ENCODE measurements around the gene DTL.

DTL gene

DNA sequence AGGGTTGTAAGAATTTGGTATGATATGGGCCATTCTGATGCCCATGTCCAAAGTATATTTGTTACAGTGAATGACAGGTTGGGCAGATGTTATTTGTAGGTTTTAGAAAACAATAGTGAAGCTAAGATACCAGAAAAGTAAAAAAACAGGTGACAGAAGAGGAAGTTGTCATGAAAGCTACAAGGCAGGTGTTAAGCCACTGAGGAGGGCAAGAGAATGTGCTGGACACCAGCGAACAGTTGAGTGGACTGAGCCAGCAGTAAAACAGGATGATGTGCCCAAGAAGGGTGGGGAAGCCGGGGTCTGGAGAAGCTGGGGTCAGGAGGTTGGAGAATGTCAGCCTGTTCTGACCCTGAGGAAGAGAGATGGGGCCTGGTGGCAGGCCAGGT, 83.3 kb downstream of the DTL start:
- H3K27ac Mint-ChIP-seq = peak overlapping the region; percentile 1
- H3K4me1 Mint-ChIP-seq (ENCODE audit: low read depth) = peaks cover 9% of the 10 kb centered on the region
- no peaks in the 10 kb centered on the region for H3K27me3 Mint-ChIP-seq
- H3K9me3 Mint-ChIP-seq = no peaks in the 10 kb centered on the region
- peaks cover 6% of the 10 kb centered on the region for H3K36me3 Mint-ChIP-seq (ENCODE audit: low read depth)
- no peak overlapping the region for H3K4me3 Mint-ChIP-seq
- no peak for DNase-seq

DNA sequence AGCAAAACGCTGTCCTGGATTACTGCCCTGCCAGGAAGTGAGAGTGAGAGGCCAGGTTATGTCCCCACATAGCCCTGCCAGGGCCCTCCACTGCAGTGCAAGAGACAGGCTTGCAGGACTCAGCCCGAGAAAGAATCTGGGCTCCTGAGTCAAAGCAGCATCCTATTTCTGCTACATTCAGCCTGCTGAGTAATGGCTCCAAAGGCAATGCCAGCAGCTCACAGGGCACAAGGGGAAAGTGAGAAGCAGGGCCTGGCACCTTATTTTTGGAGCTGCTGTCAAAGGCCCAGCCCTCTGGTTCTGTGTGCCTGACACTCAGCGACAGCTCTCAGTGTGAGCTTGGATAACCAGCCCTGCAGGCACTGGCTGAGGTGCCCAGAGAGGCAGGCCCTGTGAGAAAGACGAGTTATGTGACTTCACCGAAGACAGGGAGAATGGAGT, 83.9 kb downstream of the DTL start:
- DNase-seq = no peak
- no peak overlapping the region for H3K4me3 Mint-ChIP-seq
- no peak overlapping the region for H3K27ac Mint-ChIP-seq
- H3K9me3 Mint-ChIP-seq = no peaks in the 10 kb centered on the region
- peaks cover 9% of the 10 kb centered on the region for H3K4me1 Mint-ChIP-seq (ENCODE audit: low read depth)
- H3K36me3 Mint-ChIP-seq (ENCODE audit: low read depth) = peaks cover 6% of the 10 kb centered on the region
- no peaks in the 10 kb centered on the region for H3K27me3 Mint-ChIP-seq

DNA sequence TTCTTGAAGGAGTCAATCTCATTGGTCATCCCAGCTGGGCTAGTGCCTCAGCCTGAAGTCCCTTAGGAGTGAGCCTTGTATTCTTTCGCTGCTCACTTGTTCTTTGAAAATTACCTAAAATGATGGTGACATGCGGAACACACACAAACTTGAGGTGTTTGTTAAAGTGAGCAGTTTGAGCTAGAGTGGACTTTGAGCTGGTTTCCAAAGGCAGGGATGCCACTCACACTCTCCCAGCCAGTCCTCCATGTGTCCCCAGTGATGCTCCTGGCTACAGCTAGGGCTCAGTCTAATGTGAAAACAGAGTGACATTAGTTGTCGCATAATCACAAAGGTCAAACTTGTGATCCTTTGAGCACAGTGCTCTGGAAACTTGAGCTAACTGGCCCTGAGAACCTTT, 84.3 kb downstream of the DTL start:
- H3K36me3 Mint-ChIP-seq (ENCODE audit: low read depth) = peaks cover 4% of the 10 kb centered on the region
- no peaks in the 10 kb centered on the region for H3K27me3 Mint-ChIP-seq
- no peak overlapping the region for H3K27ac Mint-ChIP-seq
- peaks cover 12% of the 10 kb centered on the region for H3K4me1 Mint-ChIP-seq (ENCODE audit: low read depth)
- no peak overlapping the region for H3K4me3 Mint-ChIP-seq
- DNase-seq = no peak
- no peaks in the 10 kb centered on the region for H3K9me3 Mint-ChIP-seq

- Mint-ChIP-seq H3K36me3 (ENCODE audit: low read depth) (peaks cover 4% of the 10 kb centered on the region), H3K4me3 (no peak overlapping the region), H3K27ac (peak overlapping the region; percentile 9), H3K27me3 (no peaks in the 10 kb centered on the region), H3K9me3 (no peaks in the 10 kb centered on the region), H3K4me1 (ENCODE audit: low read depth) (peaks cover 16% of the 10 kb centered on the region)
- DNase-seq = no peak
Observed at GRCh38 chr1:212121779-212122178, 86.2 kb downstream of the DTL start.

DNA sequence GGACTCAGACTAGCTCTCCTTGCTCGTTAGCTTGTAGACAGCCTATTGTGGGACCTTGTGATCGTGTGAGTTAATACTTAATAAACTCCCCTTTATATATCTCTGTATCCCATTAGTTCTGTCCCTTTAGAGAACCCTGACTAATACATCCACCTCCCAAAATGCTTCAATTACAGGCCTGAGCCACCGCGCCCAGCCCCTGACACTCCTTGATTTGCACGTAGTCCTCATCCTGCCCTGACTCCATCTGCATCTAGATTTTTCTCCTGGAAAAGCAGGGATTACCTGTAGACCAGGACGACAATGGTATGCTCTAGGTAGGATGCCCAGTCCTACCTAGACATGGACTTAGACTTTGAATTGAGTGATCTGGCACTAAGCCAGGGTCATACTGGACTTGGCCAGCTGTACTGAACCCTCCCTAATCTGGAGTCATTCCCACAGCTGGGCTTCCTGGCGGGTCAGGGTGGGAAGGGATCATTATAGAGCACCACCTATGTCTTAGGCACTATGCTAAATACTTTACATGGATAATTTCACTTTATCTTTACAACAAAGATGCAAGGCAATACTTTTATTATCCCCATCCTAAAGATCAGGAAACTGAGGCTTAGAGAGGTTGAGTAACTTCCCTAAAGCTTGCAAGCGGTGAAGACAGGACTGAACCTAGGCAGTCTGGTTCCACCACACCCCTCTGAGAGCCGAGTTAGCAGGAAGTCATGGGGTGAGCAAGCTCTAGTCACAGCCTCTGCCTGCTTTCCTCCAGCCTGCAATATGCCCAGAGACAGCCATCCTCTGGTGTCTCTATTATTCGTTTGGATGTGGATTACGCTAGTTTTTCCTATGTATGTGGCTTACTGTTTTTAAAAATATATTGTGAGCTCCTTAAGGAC, 89.4 kb downstream of the DTL start:
- Mint-ChIP-seq H3K36me3 (ENCODE audit: low read depth) (peaks cover 10% of the 10 kb centered on the region), H3K9me3 (no peaks in the 10 kb centered on the region), H3K27me3 (no peaks in the 10 kb centered on the region), H3K4me3 (no peak overlapping the region), H3K4me1 (ENCODE audit: low read depth) (peaks cover 16% of the 10 kb centered on the region), H3K27ac (no peak overlapping the region)
- DNase-seq = no peak

DNA sequence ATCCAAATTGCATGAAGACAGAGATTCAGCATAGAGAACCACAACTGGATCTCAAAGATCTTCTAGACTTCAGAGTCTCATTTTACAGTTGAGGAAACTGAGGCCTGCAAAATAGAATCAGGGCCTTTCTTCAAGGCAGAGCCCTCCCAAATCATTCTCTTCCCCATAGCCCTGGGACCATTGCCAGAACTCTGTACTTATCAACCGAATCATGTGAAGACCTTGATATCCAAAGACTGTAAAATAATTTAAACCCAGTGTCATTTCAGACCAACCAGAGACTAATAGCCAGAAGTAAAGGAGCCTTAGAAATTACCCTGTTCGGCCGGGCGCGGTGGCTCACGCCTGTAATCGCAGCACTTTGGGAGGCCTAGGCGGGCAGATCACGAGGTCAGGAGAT, 90.1 kb downstream of the DTL start:
- no peaks in the 10 kb centered on the region for H3K9me3 Mint-ChIP-seq
- no peaks in the 10 kb centered on the region for H3K27me3 Mint-ChIP-seq
- peaks cover 16% of the 10 kb centered on the region for H3K4me1 Mint-ChIP-seq (ENCODE audit: low read depth)
- no peak overlapping the region for H3K27ac Mint-ChIP-seq
- H3K4me3 Mint-ChIP-seq = no peak overlapping the region
- peaks cover 16% of the 10 kb centered on the region for H3K36me3 Mint-ChIP-seq (ENCODE audit: low read depth)
- no peak for DNase-seq

GRCh38 chr1:212127221-212127620, 91.7 kb downstream of the DTL start:
- Mint-ChIP-seq H3K9me3 (no peaks in the 10 kb centered on the region), H3K27ac (no peak overlapping the region), H3K4me1 (ENCODE audit: low read depth) (peaks cover 11% of the 10 kb centered on the region), H3K36me3 (ENCODE audit: low read depth) (peaks cover 17% of the 10 kb centered on the region), H3K4me3 (no peak overlapping the region), H3K27me3 (no peaks in the 10 kb centered on the region)
- DNase-seq = no peak

GRCh38 chr1:212129781-212130180, 94.2 kb downstream of the DTL start:
- Mint-ChIP-seq H3K27ac (no peak overlapping the region), H3K9me3 (no peaks in the 10 kb centered on the region), H3K27me3 (no peaks in the 10 kb centered on the region), H3K4me3 (no peak overlapping the region), H3K36me3 (ENCODE audit: low read depth) (peaks cover 32% of the 10 kb centered on the region), H3K4me1 (ENCODE audit: low read depth) (peaks cover 8% of the 10 kb centered on the region)
- DNase-seq = no peak

DNA sequence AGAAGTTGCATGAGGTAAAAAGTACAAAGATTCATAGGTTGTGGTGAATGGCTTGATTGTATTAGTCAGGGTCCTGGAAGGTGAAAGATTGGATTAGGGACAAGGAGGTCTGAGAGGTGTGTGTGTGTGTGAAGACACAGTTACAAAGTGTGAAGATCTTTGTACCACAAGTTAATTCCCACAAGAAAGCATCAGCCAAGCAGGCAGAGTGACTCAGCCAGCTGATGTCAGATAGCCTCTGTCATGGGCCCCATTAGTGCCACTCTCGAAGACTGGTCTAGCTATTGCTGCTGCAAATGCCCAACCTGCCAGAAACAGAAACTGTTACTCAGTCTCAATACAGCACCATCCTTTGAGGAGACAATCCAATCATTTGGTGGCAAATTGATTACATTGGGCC, 96.5 kb downstream of the DTL start:
- H3K4me1 Mint-ChIP-seq (ENCODE audit: low read depth) = peaks cover 4% of the 10 kb centered on the region
- H3K4me3 Mint-ChIP-seq = no peak overlapping the region
- no peak for DNase-seq
- H3K36me3 Mint-ChIP-seq (ENCODE audit: low read depth) = peaks cover 31% of the 10 kb centered on the region
- no peaks in the 10 kb centered on the region for H3K9me3 Mint-ChIP-seq
- no peak overlapping the region for H3K27ac Mint-ChIP-seq
- H3K27me3 Mint-ChIP-seq = no peaks in the 10 kb centered on the region

GRCh38 chr1:212133319-212133718, 97.8 kb downstream of the DTL start:
- Mint-ChIP-seq H3K36me3 (ENCODE audit: low read depth) (peaks cover 31% of the 10 kb centered on the region), H3K4me3 (no peak overlapping the region), H3K4me1 (ENCODE audit: low read depth) (peaks cover 4% of the 10 kb centered on the region), H3K9me3 (no peaks in the 10 kb centered on the region), H3K27me3 (no peaks in the 10 kb centered on the region), H3K27ac (no peak overlapping the region)
- DNase-seq = no peak

DNA sequence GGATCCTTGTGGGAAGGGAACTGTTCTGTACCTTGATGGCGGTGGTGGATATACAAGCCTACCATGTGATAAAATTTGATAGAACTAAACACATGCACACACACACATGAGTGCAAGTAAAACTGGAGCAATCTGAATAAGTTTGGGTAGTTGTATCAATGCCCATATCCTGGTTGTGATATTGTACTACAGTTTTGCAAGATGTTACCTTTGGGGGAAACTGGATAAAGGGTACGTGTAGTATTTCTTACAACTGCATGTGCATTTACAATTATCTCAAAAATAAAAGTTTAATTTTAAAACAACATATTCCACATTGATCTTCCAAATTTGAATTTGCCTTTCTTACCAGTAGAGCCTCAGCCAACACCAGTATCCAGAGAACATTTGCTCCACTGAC, 99.6 kb downstream of the DTL start:
- H3K27me3 Mint-ChIP-seq = no peaks in the 10 kb centered on the region
- H3K27ac Mint-ChIP-seq = no peak overlapping the region
- H3K9me3 Mint-ChIP-seq = no peaks in the 10 kb centered on the region
- peaks cover 19% of the 10 kb centered on the region for H3K36me3 Mint-ChIP-seq (ENCODE audit: low read depth)
- peaks cover 4% of the 10 kb centered on the region for H3K4me1 Mint-ChIP-seq (ENCODE audit: low read depth)
- no peak for DNase-seq
- no peak overlapping the region for H3K4me3 Mint-ChIP-seq

DNA sequence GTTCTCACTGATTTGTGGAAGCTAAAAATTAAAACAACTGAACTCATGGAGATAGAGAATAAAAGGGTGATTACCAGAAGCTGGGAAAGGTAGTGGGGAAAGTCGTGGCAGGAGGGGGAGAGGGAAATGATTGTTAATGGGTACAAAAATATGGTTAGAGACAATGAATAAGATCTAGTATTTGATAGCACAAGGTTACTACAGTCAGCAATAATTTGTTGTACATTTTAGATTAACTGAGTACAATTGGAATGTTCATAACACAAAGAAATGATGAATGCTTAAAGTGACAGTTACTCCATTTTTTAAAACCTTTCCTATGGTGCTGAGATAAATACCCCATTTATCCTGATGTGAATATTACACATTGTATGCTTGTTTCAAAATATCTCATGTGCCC, 102.3 kb downstream of the DTL start:
- H3K4me1 Mint-ChIP-seq (ENCODE audit: low read depth) = no peaks in the 10 kb centered on the region
- H3K9me3 Mint-ChIP-seq = no peaks in the 10 kb centered on the region
- DNase-seq = no peak
- no peaks in the 10 kb centered on the region for H3K27me3 Mint-ChIP-seq
- no peak overlapping the region for H3K27ac Mint-ChIP-seq
- H3K36me3 Mint-ChIP-seq (ENCODE audit: low read depth) = peaks cover 12% of the 10 kb centered on the region
- H3K4me3 Mint-ChIP-seq = no peak overlapping the region

DNA sequence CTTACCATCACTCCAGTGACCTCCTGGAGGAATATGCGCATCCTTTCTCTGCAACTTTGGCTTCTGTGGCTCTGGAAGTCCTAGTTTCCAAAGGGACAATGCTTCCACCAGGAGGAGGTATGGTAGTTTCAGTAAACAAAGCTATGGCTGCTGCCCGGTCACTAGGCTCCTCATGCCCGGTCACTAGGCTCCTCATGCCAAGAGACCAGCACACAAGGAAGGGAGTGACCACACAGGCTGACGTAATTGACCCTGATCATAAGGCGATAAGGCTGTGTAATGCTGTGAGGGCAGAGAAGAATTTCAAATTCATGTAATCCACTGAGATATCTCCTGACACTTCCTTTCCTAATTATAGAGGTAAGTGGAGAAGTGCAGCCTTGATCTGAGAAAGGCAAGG, 102.9 kb downstream of the DTL start:
- no peak for DNase-seq
- no peak overlapping the region for H3K27ac Mint-ChIP-seq
- H3K27me3 Mint-ChIP-seq = no peaks in the 10 kb centered on the region
- H3K4me3 Mint-ChIP-seq = no peak overlapping the region
- H3K9me3 Mint-ChIP-seq = no peaks in the 10 kb centered on the region
- H3K4me1 Mint-ChIP-seq (ENCODE audit: low read depth) = no peaks in the 10 kb centered on the region
- H3K36me3 Mint-ChIP-seq (ENCODE audit: low read depth) = peaks cover 6% of the 10 kb centered on the region

DNA sequence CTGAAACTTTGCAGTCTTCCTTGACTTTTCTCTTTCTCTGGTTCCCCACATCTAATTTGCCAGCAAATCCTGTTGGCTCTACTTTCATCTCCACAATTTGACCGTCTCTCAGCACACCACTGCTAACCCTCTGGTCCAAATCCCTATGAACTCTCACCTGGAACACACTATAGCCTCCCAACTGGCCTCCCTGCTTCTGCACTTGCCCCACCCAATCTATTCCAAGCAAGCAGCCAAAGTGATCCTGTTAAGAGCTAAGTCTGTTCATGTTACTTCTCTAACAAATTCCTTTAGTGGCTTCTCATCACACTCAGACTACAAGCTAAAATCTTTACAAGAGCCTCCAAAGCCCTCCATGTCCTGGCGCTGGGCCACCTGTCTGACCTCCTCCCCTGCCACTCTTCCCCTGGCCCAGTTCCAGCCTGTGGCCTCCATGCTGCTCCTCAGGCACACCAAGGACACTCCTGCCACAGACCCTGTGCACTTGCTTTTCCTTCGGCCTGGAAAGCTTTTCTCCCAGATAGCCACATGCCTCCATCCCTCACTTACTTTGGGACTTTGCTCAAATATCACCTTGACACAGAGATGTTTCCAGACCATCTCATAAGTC, 104.1 kb downstream of the DTL start:
- Mint-ChIP-seq H3K27ac (no peak overlapping the region), H3K9me3 (no peaks in the 10 kb centered on the region), H3K4me1 (ENCODE audit: low read depth) (no peaks in the 10 kb centered on the region), H3K36me3 (ENCODE audit: low read depth) (no peaks in the 10 kb centered on the region), H3K27me3 (no peaks in the 10 kb centered on the region), H3K4me3 (no peak overlapping the region)
- no peak for DNase-seq

GRCh38 chr1:212141404-212141803, 105.9 kb downstream of the DTL start:
- H3K4me1 Mint-ChIP-seq (ENCODE audit: low read depth) = no peaks in the 10 kb centered on the region
- H3K4me3 Mint-ChIP-seq = no peak overlapping the region
- no peaks in the 10 kb centered on the region for H3K9me3 Mint-ChIP-seq
- DNase-seq = no peak
- no peak overlapping the region for H3K27ac Mint-ChIP-seq
- H3K36me3 Mint-ChIP-seq (ENCODE audit: low read depth) = no peaks in the 10 kb centered on the region
- H3K27me3 Mint-ChIP-seq = no peaks in the 10 kb centered on the region

All from activated T-cell treated with anti-CD3 and anti-CD28 coated beads, Interleukin-2, amount 50 U/mL, for 24 hours (primary cell).